ENCODE measurements around the gene RPS17.

GRCh38 chr15:82572986-82573385 is 32.7 kb upstream of the RPS17 start:
- no peak for TF ChIP-seq ZC3H10 (CRISPR knock-in tag; IDR thresholded peaks at IDR 0.05)
- TF ChIP-seq ARNTL (CRISPR knock-in tag; IDR thresholded peaks at IDR 0.05; ENCODE audit: borderline replicate concordance, low read depth): no peak
- TF ChIP-seq CREB5 (CRISPR knock-in tag; IDR thresholded peaks at IDR 0.05; ENCODE audit: low read depth): no peak
- no peak for TF ChIP-seq PATZ1 (CRISPR knock-in tag; IDR thresholded peaks at IDR 0.05; ENCODE audit: borderline replicate concordance)
- TF ChIP-seq ZFP30 (CRISPR knock-in tag; IDR thresholded peaks at IDR 0.05): no peak
